ENCODE data around the gene MAPK8IP2. TPM values are rescaled to one million over a fixed set of nuclear protein-coding genes. Genes with fewer than 3 reads are reported as not detected.
"Not testable (repeated sequence)": the region's sequence is repeated elsewhere in the genome, so short reads cannot be mapped to it uniquely, and the experiment has no call there.

The MAPK8IP2 gene
- total RNA-seq, 2 donors from 2014 or later: 0.08 to 0.21 TPM

DNA sequence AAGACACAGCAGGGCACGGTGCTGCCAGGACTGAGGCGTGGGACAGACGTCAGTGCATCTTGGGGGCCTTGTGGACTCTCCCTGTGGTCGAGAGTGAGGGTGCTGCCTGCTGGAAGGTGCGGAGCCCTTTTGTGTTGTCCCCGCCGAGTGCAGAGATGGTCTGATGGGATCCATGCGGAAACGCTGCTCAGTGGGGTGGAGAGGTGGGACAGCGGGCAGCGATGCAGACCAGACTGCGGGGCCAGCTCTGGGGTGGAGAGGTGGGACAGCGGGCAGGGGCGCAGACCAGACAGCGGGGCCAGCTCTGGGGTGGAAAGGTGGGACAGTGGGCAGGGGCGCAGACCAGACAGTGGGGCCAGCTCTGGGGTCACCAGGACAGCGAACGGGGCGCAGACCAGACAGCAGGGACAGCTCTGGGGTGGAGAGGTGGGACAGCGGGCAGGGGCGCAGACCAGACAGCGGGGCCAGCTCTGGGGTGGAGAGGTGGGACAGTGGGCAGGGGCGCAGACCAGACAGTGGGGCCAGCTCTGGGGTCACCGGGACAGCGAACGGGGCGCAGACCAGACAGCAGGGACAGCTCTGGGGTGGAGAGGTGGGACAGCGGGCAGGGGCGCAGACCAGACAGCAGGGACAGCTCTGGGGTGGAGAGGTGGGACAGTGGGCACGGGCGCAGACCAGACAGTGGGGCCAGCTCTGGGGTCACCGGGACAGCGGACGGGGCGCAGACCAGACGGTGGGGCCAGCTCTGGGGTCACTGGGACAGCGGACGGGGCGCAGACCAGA, 7.7 kb downstream of the MAPK8IP2 start:
- not testable (repeated sequence) for H3K4me3 Mint-ChIP-seq; H3K4me1 Mint-ChIP-seq (ENCODE audit: low read depth in 2 of 2); H3K27ac Mint-ChIP-seq; ATAC-seq; DNase-seq (ENCODE audit: low spot score); H3K9me3 Mint-ChIP-seq; H3K36me3 Mint-ChIP-seq
- H3K27me3 Mint-ChIP-seq: peaks cover 10 to 22% of the 10 kb centered on the region in 2 donors

DNA sequence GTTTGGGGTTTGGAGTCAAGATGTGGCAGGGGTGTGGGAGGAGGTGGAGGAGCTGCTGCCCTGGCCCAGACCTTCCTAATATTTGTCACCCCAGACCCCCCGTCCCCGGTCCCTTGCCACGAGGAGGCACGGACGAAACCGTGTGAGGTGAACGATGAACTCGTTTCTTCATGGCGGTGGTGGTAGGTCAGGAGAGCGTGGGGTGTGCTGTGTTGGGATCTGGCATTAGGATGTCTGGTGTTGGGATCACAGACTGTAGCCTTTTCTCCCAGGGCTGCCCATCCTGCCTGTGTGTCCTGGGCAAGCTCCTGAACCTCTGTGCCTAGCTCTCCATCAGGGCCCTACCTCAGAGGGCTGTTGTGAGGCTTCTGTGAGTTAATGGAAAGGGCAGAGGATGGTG, 8.4 kb downstream of the MAPK8IP2 start:
- peaks cover 9 to 26% of the 10 kb centered on the region in 2 donors for H3K27me3 Mint-ChIP-seq
- no peak overlapping the region for H3K27ac Mint-ChIP-seq
- no peaks in the 10 kb centered on the region for H3K9me3 Mint-ChIP-seq
- H3K4me1 Mint-ChIP-seq (ENCODE audit: low read depth in 2 of 2): peaks cover 7% of the 10 kb centered on the region in 2 donors
- DNase-seq (ENCODE audit: low spot score) (no peak), ATAC-seq (no peak)
- H3K4me3 Mint-ChIP-seq: no peak overlapping the region
- no peaks in the 10 kb centered on the region for H3K36me3 Mint-ChIP-seq

DNA sequence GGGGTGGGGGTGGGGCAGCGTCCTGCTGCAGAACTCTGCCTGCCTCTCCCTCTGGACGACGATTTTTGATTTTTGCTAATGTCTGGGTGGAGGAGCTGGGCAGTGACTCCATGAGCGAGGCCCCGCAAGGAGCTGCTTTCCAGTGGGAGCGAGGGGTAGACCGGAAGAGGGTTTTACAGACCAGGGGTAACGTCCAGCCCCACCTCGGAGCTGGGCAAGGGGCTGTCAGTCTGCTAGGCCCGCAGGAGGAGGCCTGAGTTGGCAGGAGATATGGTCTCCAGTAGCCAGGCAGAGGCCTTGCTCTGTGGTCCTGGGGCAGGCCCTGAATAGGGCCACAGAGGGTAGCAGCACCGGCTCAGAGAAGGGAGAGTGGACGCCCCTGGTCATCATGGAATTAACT, 9.0 kb downstream of the MAPK8IP2 start:
- no peak overlapping the region for H3K4me3 Mint-ChIP-seq
- no peaks in the 10 kb centered on the region for H3K36me3 Mint-ChIP-seq
- ATAC-seq (no peak), DNase-seq (ENCODE audit: low spot score) (peak; percentile 29)
- H3K4me1 Mint-ChIP-seq (ENCODE audit: low read depth in 2 of 2): peaks cover 7% of the 10 kb centered on the region in 2 donors
- no peak overlapping the region for H3K27ac Mint-ChIP-seq
- H3K27me3 Mint-ChIP-seq: peaks cover 9 to 26% of the 10 kb centered on the region in 2 donors
- H3K9me3 Mint-ChIP-seq: no peaks in the 10 kb centered on the region

DNA sequence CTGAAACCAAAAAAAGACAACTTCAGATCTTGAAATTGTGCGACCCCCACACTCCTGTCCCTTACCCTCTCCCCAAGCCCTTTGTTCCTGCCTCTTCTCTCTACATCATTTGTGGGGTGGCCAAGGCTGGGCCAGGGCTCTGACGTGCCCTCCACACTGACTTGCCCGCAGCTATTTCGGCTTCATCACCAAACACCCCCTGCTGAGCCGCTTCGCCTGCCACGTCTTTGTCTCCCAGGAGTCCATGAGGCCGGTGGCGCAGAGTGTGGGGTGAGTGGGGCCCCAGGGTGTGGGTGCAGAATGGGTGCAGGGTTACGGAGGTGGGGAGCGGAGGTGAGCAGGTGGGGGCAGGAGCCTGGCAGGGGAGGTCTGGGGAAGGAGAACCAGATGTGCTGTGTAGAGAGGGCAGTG, 9.5 kb downstream of the MAPK8IP2 start:
- no peaks in the 10 kb centered on the region for H3K9me3 Mint-ChIP-seq
- H3K36me3 Mint-ChIP-seq: no peaks in the 10 kb centered on the region
- H3K4me1 Mint-ChIP-seq (ENCODE audit: low read depth in 2 of 2): peaks cover 7% of the 10 kb centered on the region in 2 donors
- H3K27me3 Mint-ChIP-seq: peaks cover 9 to 26% of the 10 kb centered on the region in 2 donors
- no peak overlapping the region for H3K4me3 Mint-ChIP-seq
- no peak overlapping the region for H3K27ac Mint-ChIP-seq
- ATAC-seq (peak in 1 of 2 donors; percentile 11), DNase-seq (ENCODE audit: low spot score) (no peak)

GRCh38 chr22:50610581-50610980, 10.0 kb downstream of the MAPK8IP2 start:
- H3K9me3 Mint-ChIP-seq: no peaks in the 10 kb centered on the region
- peaks cover 7% of the 10 kb centered on the region in 2 donors for H3K4me1 Mint-ChIP-seq (ENCODE audit: low read depth in 2 of 2)
- H3K4me3 Mint-ChIP-seq: no peak overlapping the region
- ATAC-seq (no peak), DNase-seq (ENCODE audit: low spot score) (no peak)
- H3K36me3 Mint-ChIP-seq: no peaks in the 10 kb centered on the region
- H3K27me3 Mint-ChIP-seq: peaks cover 9 to 26% of the 10 kb centered on the region in 2 donors
- H3K27ac Mint-ChIP-seq: no peak overlapping the region

DNA sequence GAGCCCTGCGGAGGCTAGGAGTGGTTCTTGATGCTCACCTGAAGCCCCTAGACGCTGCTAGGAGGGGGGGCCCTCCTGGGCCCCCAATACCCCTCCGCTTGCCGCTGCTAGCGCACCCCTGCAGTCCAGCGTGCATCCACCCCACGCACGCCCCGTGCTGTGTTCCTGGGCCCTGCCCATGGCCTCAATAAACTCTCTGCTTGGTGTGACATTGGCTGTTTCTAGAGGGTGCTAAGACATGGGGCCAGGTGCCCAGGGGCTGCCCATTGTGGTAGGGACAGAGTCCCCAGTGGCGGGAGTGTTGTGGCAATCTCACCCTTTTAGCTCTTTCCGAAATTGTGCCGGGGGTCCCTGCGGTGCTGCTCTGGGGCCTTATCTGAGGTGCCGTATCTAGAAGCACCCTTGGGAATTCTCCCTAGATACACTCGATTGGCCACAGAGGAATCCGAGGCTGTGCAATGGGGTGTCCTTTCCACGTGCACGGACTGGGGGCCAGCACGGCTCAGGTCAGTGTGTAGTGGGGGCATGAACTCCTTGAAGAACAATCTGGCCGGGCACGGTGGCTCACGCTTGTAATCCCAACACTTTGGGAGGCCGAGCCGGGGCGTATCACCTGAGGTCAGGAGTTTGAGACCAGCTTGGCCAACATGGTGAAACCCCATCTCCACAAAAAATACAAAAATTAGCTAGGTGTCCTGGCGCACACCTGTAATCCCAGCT, 10.9 kb downstream of the MAPK8IP2 start:
- peaks cover 7% of the 10 kb centered on the region in 2 donors for H3K4me1 Mint-ChIP-seq (ENCODE audit: low read depth in 2 of 2)
- H3K27ac Mint-ChIP-seq: no peak overlapping the region
- ATAC-seq (no peak), DNase-seq (ENCODE audit: low spot score) (no peak)
- no peaks in the 10 kb centered on the region for H3K9me3 Mint-ChIP-seq
- no peak overlapping the region for H3K4me3 Mint-ChIP-seq
- peaks cover 9 to 26% of the 10 kb centered on the region in 2 donors for H3K27me3 Mint-ChIP-seq
- H3K36me3 Mint-ChIP-seq: no peaks in the 10 kb centered on the region

GRCh38 chr22:50612168-50612527, 11.6 kb downstream of the MAPK8IP2 start:
- Mint-ChIP-seq H3K9me3 (no peaks in the 10 kb centered on the region), H3K27ac (no peak overlapping the region), H3K36me3 (no peaks in the 10 kb centered on the region), H3K27me3 (peaks cover 8 to 24% of the 10 kb centered on the region in 2 donors), H3K4me1 (ENCODE audit: low read depth in 2 of 2) (peaks cover 7% of the 10 kb centered on the region in 2 donors), H3K4me3 (no peak overlapping the region)
- DNase-seq (ENCODE audit: low spot score) (no peak), ATAC-seq (no peak)

DNA sequence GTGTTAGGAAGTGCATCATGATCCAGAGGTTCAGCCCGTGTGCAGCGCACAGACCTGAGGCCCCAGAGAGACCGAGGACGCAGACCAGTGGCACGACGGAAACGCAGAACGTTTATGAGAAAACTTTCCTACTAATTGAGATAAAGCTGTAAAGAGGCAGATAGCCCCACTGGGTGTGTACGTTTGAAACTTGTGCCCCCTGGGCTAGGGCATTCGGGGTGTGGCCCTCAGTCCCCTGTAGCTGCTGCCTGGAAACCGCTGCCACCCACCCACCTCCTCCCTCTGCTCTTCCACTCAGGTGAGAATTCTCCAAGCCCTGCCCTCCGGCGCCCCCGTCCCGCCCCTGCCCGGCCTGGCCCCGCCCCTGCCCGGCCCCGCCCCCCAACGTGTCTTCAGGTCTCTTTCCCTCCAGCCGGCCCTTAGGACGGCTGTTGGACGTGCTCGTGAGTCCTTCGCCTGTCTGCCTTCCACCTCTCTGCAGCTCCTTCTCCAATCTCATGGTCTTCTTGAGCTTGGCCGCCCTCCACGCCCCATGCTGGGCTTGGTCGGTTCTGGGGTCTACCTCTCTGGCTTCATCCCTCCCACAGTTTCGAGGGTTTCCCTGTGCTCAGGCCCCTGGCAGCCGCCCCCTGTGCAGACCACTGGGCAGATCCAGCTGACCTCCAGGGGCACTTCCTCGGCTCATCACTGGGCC, 12.1 kb downstream of the MAPK8IP2 start:
- Mint-ChIP-seq H3K27ac (no peak overlapping the region), H3K4me3 (no peak overlapping the region)

GRCh38 chr22:50613291-50613981, 12.8 kb downstream of the MAPK8IP2 start:
- DNase-seq (ENCODE audit: low spot score): no peak
- no peak overlapping the region for H3K4me3 Mint-ChIP-seq
- no peaks in the 10 kb centered on the region for H3K36me3 Mint-ChIP-seq
- H3K27ac Mint-ChIP-seq: no peak overlapping the region
- ATAC-seq: no peak
- peaks cover 4 to 7% of the 10 kb centered on the region in 2 donors for H3K4me1 Mint-ChIP-seq (ENCODE audit: low read depth in 2 of 2)
- H3K27me3 Mint-ChIP-seq: peaks cover 0 to 16% of the 10 kb centered on the region in 2 donors
- H3K9me3 Mint-ChIP-seq: no peaks in the 10 kb centered on the region

More for the DNA sequence above, 12.1 kb downstream of the MAPK8IP2 start:
- Mint-ChIP-seq H3K36me3 (no peaks in the 10 kb centered on the region), H3K4me1 (ENCODE audit: low read depth in 2 of 2) (peaks cover 4 to 7% of the 10 kb centered on the region in 2 donors), H3K9me3 (no peaks in the 10 kb centered on the region), H3K27me3 (peaks cover 2 to 19% of the 10 kb centered on the region in 2 donors)
- DNase-seq (ENCODE audit: low spot score) (no peak), ATAC-seq (peak; percentile 19 to 78)

DNA sequence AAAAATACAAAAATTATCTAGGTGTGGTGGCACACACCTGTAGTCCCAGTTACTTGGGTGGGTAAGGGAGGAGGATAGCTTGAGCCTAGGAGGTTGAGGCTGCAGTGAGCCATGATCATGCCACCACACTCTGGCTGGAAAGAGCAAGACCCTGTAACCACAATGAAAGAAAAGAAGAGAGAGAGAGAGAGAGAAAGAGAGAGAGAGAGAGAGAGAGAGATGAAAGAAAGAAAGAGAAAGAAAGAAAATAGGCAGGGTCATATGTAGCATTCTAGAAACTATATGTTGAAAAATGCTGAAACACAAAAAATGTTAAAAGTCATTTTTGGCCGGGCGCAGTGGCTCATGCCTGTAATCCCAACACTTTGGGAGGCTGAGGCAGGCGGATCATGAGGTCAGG, 13.7 kb downstream of the MAPK8IP2 start:
- H3K9me3 Mint-ChIP-seq; DNase-seq (ENCODE audit: low spot score); H3K4me3 Mint-ChIP-seq; ATAC-seq; H3K36me3 Mint-ChIP-seq; H3K4me1 Mint-ChIP-seq (ENCODE audit: low read depth in 2 of 2); H3K27ac Mint-ChIP-seq: not testable (repeated sequence)
- H3K27me3 Mint-ChIP-seq: peaks cover 0 to 15% of the 10 kb centered on the region in 2 donors

DNA sequence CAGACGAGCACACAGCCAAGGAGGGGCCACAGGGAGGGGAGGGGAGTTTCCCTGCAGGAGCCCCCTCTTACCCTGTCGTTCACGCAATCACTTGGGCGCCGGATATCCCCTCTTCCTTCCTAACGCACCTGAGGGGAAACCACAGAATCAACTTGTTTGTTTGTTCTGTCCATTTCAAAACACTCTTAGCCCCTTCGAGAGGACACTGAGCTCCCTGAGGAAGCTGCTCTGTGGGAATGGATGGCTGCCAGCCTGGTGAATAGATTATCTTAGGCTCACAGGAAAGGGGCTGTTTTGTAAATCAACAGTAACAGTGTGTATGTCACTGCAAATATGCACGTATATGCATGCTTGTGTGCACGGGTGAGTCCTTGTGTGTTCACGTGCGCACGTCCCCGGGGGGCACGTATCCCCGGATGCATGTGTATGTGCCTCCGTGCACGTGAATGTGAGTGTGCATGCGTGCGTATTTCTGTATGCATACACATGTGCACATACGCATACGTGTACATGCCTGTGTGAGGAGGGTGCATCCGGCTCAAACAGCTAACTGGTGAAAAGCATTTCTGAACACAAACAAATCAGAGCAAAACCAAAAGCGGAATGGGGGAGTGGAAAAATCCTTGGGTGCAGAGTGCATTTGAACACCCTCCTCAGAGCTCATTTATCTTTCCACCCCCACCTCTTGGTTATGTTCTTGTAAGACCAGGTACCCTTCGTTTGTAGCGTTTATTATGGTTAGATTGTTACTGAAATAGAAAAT, 20.2 kb downstream of the MAPK8IP2 start:
- Mint-ChIP-seq H3K4me1 (ENCODE audit: low read depth in 2 of 2) (peaks cover 24 to 31% of the 10 kb centered on the region in 2 donors), H3K27ac (peak overlapping the region; percentile 95 to 97), H3K9me3 (no peaks in the 10 kb centered on the region), H3K36me3 (no peaks in the 10 kb centered on the region), H3K27me3 (no peaks in the 10 kb centered on the region), H3K4me3 (peak overlapping the region; percentile 93)
- ATAC-seq (peak; percentile 82 to 91), DNase-seq (ENCODE audit: low spot score) (no peak)

GRCh38 chr22:50621356-50621880, 20.8 kb downstream of the MAPK8IP2 start:
- peak; percentile 69 to 86 for ATAC-seq
- no peaks in the 10 kb centered on the region for H3K9me3 Mint-ChIP-seq
- no peaks in the 10 kb centered on the region for H3K27me3 Mint-ChIP-seq
- peaks cover 26 to 31% of the 10 kb centered on the region in 2 donors for H3K4me1 Mint-ChIP-seq (ENCODE audit: low read depth in 2 of 2)
- DNase-seq (ENCODE audit: low spot score): no peak
- peak overlapping the region; percentile 93 for H3K4me3 Mint-ChIP-seq
- H3K36me3 Mint-ChIP-seq: no peaks in the 10 kb centered on the region
- peak overlapping the region; percentile 95 to 97 for H3K27ac Mint-ChIP-seq

Measured in natural killer cell treated with Interleukin-12 subunit alpha and Interleukin-12 subunit beta and Interleukin-15 and Interleukin-18, amount 100 ng/mL, for 72 hours (primary cell).